GM18502 (cell line): ENCODE results near the gene FREY1.
"Not testable (repeated sequence)": the region's sequence is repeated elsewhere in the genome, so short reads cannot be mapped to it uniquely, and the experiment has no call there.

ENCODE experiments used
- ATAC-seq: cut with Tn5 transposase; IDR thresholded peaks from one replicate; pipeline ENCODE4 v1.9.1; 2021; ENCODE audit warnings: mild to moderate bottlenecking; ENCODE audit not compliant: unreplicated experiment, poor library complexity

FREY1 gene

GRCh38 chr11:45917623-45918330, 10.7 kb upstream of the FREY1 start, which contains the start of gene PEX16:
TSS of gene PEX16 (minus strand) at chr11:45917877. CDS start at chr11:45917811, 66 bp downstream.
- peak; percentile 93 for ATAC-seq

GRCh38 chr11:45917286-45917622, 10.2 kb upstream of the FREY1 start:
- ATAC-seq, result no peak

GRCh38 chr11:45915446-45915845, 8.4 kb upstream of the FREY1 start:
- ATAC-seq, result no peak

GRCh38 chr11:45913942-45914635, 7.0 kb upstream of the FREY1 start:
- no peak for ATAC-seq

GRCh38 chr11:45913514-45913913, 6.4 kb upstream of the FREY1 start:
- no peak for ATAC-seq

GRCh38 chr11:45910623-45911022, 3.6 kb upstream of the FREY1 start:
- no peak for ATAC-seq

- no peak for ATAC-seq
Measured at GRCh38 chr11:45909594-45910475, 2.8 kb upstream of the FREY1 start.

- ATAC-seq, result no peak
Measured at GRCh38 chr11:45907911-45908370, 870 bp upstream of the FREY1 start.

GRCh38 chr11:45906096-45906682, 882 bp downstream of the FREY1 start:
- no peak for ATAC-seq

- ATAC-seq, result not testable (repeated sequence)
Measured at GRCh38 chr11:45905576-45905975, 1.5 kb downstream of the FREY1 start.

GRCh38 chr11:45905095-45905494, 2.0 kb downstream of the FREY1 start:
- ATAC-seq, result no peak

GRCh38 chr11:45904309-45904915, 2.7 kb downstream of the FREY1 start:
- no peak for ATAC-seq

GRCh38 chr11:45902452-45903380, 4.4 kb downstream of the FREY1 start:
- ATAC-seq, result no peak

GRCh38 chr11:45901626-45902025, 5.4 kb downstream of the FREY1 start:
- ATAC-seq, result no peak

- no peak for ATAC-seq
Measured at GRCh38 chr11:45900916-45901617, 6.0 kb downstream of the FREY1 start.

- ATAC-seq, result peak; percentile 15
Measured at GRCh38 chr11:45900175-45900800, 6.8 kb downstream of the FREY1 start.

- peak; percentile 71 for ATAC-seq
Measured at GRCh38 chr11:45899448-45900174, 7.5 kb downstream of the FREY1 start.
